ENCODE measurements around the gene OTOF. TPM values are rescaled to one million over a fixed set of nuclear protein-coding genes. Genes with fewer than 3 reads are reported as not detected.

OTOF gene
- total and polyA plus RNA-seq, 9 of the 15 experiments (the other 6 are each of a cell fraction or from before 2014, with no cell fraction given): 0.03 to 0.11 (median 0.06) TPM; not detected in 5

DNA sequence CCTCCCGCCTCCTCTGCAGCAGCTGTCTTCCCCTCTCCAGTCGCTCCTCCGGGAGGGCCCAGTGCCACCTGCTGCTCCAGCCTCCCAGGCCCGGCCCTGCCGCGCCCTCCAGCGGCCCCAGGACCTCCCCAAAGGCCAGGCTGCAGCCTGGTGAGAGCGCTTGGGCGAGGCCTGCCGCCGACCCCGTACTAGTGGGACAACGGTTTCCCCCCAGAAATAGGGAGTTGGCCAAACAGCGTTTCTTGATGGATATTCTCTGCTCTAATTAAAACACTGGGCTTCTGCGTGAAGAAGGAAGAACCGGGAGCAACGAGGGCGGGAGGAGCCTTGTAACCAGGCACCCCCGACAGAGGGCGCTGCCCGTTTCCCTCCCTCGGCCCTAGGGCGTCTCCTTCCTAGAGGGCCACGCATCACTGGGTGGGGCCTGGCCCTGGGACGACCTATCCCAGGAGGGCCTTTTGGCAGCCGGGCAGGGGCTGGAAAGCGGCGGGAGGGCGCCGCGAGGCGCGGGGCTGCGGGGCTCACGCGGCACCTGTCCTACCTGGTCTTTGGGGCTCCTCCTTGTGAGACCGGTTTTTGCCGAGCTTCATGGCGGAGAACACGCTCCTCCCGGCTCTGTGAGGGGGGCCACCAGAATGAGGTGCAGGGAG is 25.4 kb upstream of the OTOF start (continued):
- TF ChIP-seq, protein P1, sequence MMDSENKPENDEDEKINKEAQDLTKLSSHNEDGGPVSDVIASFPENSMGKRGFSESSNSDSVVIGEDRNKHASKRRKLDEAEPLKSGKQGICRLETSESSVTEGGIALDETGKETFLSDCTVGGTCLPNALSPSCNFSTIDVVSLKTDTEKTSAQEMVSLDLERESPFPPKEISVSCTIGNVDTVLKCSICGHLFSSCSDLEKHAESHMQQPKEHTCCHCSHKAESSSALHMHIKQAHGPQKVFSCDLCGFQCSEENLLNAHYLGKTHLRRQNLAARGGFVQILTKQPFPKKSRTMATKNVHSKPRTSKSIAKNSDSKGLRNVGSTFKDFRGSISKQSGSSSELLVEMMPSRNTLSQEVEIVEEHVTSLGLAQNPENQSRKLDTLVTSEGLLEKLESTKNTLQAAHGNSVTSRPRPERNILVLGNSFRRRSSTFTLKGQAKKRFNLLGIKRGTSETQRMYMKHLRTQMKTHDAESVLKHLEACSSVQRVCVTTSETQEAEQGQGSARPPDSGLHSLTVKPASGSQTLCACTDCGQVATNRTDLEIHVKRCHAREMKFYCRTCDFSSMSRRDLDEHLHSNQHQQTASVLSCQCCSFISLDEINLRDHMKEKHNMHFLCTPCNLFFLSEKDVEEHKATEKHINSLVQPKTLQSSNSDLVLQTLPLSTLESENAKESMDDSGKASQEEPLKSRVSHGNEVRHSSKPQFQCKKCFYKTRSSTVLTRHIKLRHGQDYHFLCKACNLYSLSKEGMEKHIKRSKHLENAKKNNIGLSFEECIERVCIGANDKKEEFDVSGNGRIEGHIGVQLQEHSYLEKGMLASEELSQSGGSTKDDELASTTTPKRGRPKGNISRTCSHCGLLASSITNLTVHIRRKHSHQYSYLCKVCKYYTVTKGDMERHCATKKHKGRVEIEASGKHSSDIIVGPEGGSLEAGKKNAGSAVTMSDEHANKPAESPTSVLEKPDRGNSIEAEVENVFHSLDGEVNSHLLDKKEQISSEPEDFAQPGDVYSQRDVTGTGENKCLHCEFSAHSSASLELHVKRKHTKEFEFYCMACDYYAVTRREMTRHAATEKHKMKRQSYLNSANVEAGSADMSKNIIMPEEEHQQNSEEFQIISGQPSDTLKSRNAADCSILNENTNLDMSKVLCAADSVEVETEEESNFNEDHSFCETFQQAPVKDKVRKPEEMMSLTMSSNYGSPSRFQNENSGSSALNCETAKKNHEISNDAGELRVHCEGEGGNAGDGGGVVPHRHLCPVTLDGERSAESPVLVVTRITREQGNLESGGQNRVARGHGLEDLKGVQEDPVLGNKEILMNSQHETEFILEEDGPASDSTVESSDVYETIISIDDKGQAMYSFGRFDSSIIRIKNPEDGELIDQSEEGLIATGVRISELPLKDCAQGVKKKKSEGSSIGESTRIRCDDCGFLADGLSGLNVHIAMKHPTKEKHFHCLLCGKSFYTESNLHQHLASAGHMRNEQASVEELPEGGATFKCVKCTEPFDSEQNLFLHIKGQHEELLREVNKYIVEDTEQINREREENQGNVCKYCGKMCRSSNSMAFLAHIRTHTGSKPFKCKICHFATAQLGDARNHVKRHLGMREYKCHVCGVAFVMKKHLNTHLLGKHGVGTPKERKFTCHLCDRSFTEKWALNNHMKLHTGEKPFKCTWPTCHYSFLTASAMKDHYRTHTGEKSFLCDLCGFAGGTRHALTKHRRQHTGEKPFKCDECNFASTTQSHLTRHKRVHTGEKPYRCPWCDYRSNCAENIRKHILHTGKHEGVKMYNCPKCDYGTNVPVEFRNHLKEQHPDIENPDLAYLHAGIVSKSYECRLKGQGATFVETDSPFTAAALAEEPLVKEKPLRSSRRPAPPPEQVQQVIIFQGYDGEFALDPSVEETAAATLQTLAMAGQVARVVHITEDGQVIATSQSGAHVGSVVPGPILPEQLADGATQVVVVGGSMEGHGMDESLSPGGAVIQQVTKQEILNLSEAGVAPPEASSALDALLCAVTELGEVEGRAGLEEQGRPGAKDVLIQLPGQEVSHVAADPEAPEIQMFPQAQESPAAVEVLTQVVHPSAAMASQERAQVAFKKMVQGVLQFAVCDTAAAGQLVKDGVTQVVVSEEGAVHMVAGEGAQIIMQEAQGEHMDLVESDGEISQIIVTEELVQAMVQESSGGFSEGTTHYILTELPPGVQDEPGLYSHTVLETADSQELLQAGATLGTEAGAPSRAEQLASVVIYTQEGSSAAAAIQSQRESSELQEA (IDR thresholded peaks at IDR 0.05; ENCODE audit: low read depth): no peak
- TF ChIP-seq, protein P2, sequence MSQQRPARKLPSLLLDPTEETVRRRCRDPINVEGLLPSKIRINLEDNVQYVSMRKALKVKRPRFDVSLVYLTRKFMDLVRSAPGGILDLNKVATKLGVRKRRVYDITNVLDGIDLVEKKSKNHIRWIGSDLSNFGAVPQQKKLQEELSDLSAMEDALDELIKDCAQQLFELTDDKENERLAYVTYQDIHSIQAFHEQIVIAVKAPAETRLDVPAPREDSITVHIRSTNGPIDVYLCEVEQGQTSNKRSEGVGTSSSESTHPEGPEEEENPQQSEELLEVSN (IDR thresholded peaks at IDR 0.05; ENCODE audit: borderline replicate concordance in 1 of 2, extremely low read depth in 1 of 2, insufficient read depth in 1 of 2, insufficient read length in 1 of 2, low read depth in 1 of 2, low read length in 1 of 2, poor library complexity in 1 of 2, severe bottlenecking in 1 of 2): peak; percentile 93 to 96
- TF ChIP-seq OTX1 (CRISPR knock-in tag; IDR thresholded peaks at IDR 0.05) (no peak), CBFB (CRISPR knock-in tag; IDR thresholded peaks at IDR 0.05) (no peak), NCOA4 (IDR thresholded peaks at IDR 0.05; ENCODE audit: partially characterized antibody) (no peak)
- TF ChIP-seq, protein P3, sequence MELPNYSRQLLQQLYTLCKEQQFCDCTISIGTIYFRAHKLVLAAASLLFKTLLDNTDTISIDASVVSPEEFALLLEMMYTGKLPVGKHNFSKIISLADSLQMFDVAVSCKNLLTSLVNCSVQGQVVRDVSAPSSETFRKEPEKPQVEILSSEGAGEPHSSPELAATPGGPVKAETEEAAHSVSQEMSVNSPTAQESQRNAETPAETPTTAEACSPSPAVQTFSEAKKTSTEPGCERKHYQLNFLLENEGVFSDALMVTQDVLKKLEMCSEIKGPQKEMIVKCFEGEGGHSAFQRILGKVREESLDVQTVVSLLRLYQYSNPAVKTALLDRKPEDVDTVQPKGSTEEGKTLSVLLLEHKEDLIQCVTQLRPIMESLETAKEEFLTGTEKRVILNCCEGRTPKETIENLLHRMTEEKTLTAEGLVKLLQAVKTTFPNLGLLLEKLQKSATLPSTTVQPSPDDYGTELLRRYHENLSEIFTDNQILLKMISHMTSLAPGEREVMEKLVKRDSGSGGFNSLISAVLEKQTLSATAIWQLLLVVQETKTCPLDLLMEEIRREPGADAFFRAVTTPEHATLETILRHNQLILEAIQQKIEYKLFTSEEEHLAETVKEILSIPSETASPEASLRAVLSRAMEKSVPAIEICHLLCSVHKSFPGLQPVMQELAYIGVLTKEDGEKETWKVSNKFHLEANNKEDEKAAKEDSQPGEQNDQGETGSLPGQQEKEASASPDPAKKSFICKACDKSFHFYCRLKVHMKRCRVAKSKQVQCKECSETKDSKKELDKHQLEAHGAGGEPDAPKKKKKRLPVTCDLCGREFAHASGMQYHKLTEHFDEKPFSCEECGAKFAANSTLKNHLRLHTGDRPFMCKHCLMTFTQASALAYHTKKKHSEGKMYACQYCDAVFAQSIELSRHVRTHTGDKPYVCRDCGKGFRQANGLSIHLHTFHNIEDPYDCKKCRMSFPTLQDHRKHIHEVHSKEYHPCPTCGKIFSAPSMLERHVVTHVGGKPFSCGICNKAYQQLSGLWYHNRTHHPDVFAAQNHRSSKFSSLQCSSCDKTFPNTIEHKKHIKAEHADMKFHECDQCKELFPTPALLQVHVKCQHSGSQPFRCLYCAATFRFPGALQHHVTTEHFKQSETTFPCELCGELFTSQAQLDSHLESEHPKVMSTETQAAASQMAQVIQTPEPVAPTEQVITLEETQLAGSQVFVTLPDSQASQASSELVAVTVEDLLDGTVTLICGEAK (IDR thresholded peaks at IDR 0.05): peak; percentile 47; the same call in 1 of the 2 replicates
- TF ChIP-seq, protein P3 (CRISPR knock-in tag; IDR thresholded peaks at IDR 0.05): no peak
